H1 (cell line): ENCODE data around the gene C5orf58. TPM values are rescaled to one million over a fixed set of nuclear protein-coding genes. Genes with fewer than 3 reads are reported as not detected.

Experiments used
- CHD7 ChIP-seq: fragments of 300-600 bp; sonication (generic); IDR thresholded peaks from 2 replicates; pipeline ENCODE4 v1.7.1; 2012; ENCODE audit warnings: low read length, moderate library complexity, mild to moderate bottlenecking, inconsistent platforms; ENCODE audit not compliant: insufficient replicate concordance
- CTCF ChIP-seq, 3 experiments: IDR thresholded peaks; 1 replicate in 2 of 3; 2 replicates in 1 of 3; pipeline versions ENCODE4 v1.5.1 to v1.6.1; 2011; ENCODE audit warnings: low read length in 3 of 3, mild to moderate bottlenecking in 3 of 3, inconsistent platforms in 2 of 3, low read depth in 1 of 3, moderate library complexity in 1 of 3; ENCODE audit not compliant: insufficient read depth in 1 of 3; ENCODE audit errors: control extremely low read depth in 1 of 3
- HDAC2 ChIP-seq, 2 experiments: fragments of 300-600 bp in 1 of 2; sonication (generic) in 1 of 2; IDR thresholded peaks; 2 replicates each; pipeline ENCODE4 v1.6.1; 2011 to 2012; ENCODE audit warnings: low read depth in 2 of 2, low read length in 2 of 2, mild to moderate bottlenecking in 2 of 2, moderate library complexity in 2 of 2, borderline replicate concordance in 1 of 2, inconsistent platforms in 1 of 2
- NRF1 ChIP-seq: IDR thresholded peaks from 2 replicates; pipeline ENCODE4 v1.6.1; 2011; ENCODE audit warnings: mild to moderate bottlenecking, low read depth, low read length, improper control_type of control experiment
- POLR2A ChIP-seq, 2 experiments: IDR thresholded peaks; 1 replicate in 1 of 2; 2 replicates in 1 of 2; pipeline ENCODE4 v1.6.1; 2011; ENCODE audit warnings: low read depth in 2 of 2, low read length in 2 of 2, mild to moderate bottlenecking in 2 of 2; ENCODE audit errors: control extremely low read depth in 1 of 2
- RAD21 ChIP-seq, 2 experiments: IDR thresholded peaks in 1 of 2; conservative IDR thresholded peaks in 1 of 2; 2 replicates each; pipeline ENCODE4 v1.6.1; 2011; ENCODE audit warnings: low read depth in 2 of 2, low read length in 2 of 2, improper control_type of control experiment in 1 of 2, inconsistent platforms in 1 of 2, mild to moderate bottlenecking in 1 of 2, moderate library complexity in 1 of 2
- SP2 ChIP-seq: IDR thresholded peaks from 2 replicates; pipeline ENCODE4 v1.6.1; 2012; ENCODE audit warnings: mild to moderate bottlenecking, low read length, inconsistent platforms
- TAF1 ChIP-seq: IDR thresholded peaks from 2 replicates; pipeline ENCODE4 v1.6.1; 2011; ENCODE audit warnings: mild to moderate bottlenecking, low read depth, low read length
- TBP ChIP-seq: IDR thresholded peaks from 2 replicates; pipeline ENCODE4 v1.6.1; 2011; ENCODE audit warnings: low read depth, low read length, improper control_type of control experiment
- polyA plus RNA-seq, 7 experiments: library from polyadenylated mRNA; depleted of rRNA in 3 of 7; stranded (reverse) in 5 of 7; unstranded in 2 of 7; fragments of >200 nt in 5 of 7; fragments of 200-250 nt in 2 of 7; gene quantifications; 1 replicate in 5 of 7; 2 replicates in 1 of 7; 4 replicates in 1 of 7; pipeline versions ENCODE4 v1.2.1 to v1.2.3, GENCODE V29; 2011 to 2013; ENCODE audit warnings: missing spikeins in 2 of 7, mixed read lengths in 2 of 7
- total RNA-seq: library from RNA; stranded (reverse); fragmentation: NEBNext Ultra II Directional; extraction: Animal tissue kit (Norgen Biotek cat#: 25700); gene quantifications from 2 replicates; pipeline ENCODE4 v1.2.1, GENCODE V29; 2021

Gene C5orf58
- total and polyA plus RNA-seq, 2 of the 8 experiments (the other 6 are each of a cell fraction or from before 2014, with no cell fraction given), result 0.24 to 1.6 TPM

GRCh38 chr5:170257370-170257769 is 24.6 kb downstream of the C5orf58 start (continued):
- TF ChIP-seq CHD7 (no peak), RAD21 (IDR thresholded peaks at IDR 0.05 in 1 of 2, conservative IDR thresholded peaks at IDR 0.05 in 1 of 2; ENCODE audit: low read depth in 2 of 2, low read length in 2 of 2) (no peak), POLR2A (IDR thresholded peaks at IDR 0.05; ENCODE audit: control extremely low read depth in 1 of 2, low read depth in 2 of 2, low read length in 2 of 2) (no peak), HDAC2 (IDR thresholded peaks at IDR 0.05; ENCODE audit: borderline replicate concordance in 1 of 2, low read depth in 2 of 2, low read length in 2 of 2) (no peak), TBP (no peak), CTCF (IDR thresholded peaks at IDR 0.05; ENCODE audit: control extremely low read depth in 1 of 3, insufficient read depth in 1 of 3, low read depth in 1 of 3, low read length in 3 of 3) (no peak), TAF1 (no peak), SP2 (no peak), NRF1 (no peak)
